GM18517 (cell line): ENCODE data around the gene CLUH.
A peak's percentile ranks its signal among the peaks of the same experiment; 100 is the strongest.

Source experiments
- ATAC-seq: cut with Tn5 transposase; IDR thresholded peaks from one replicate; pipeline ENCODE4 v1.9.1; 2021; ENCODE audit warnings: mild to moderate bottlenecking, moderate library complexity; ENCODE audit not compliant: unreplicated experiment

Gene CLUH

GRCh38 chr17:2711608-2712299 lies at the start of gene CLUH:
TSS of gene CLUH (minus strand) at chr17:2711764. CDS start at chr17:2711661, 103 bp downstream.
- ATAC-seq, result peak; percentile 83

- no peak for ATAC-seq
These were observed 47.3 kb upstream of the CLUH start for GRCh38 chr17:2758870-2759269.

- ATAC-seq, result no peak
These were observed 44.5 kb upstream of the CLUH start for GRCh38 chr17:2755891-2756724.

GRCh38 chr17:2751491-2751890 lies 39.9 kb upstream of the CLUH start:
- no peak for ATAC-seq

- ATAC-seq, result no peak
These were observed 39.2 kb upstream of the CLUH start for GRCh38 chr17:2750721-2751120.

- no peak for ATAC-seq
These were observed 38.2 kb upstream of the CLUH start for GRCh38 chr17:2749784-2750181.

GRCh38 chr17:2749058-2749783 lies 37.7 kb upstream of the CLUH start, which contains the start of gene CCDC92B:
TSS of gene CCDC92B (minus strand) at chr17:2749652. CDS start at chr17:2735145, 14,507 bp downstream.
- no peak for ATAC-seq

GRCh38 chr17:2745317-2746037 lies 33.9 kb upstream of the CLUH start:
- ATAC-seq, result no peak

- no peak for ATAC-seq
These were observed 26.1 kb upstream of the CLUH start for GRCh38 chr17:2737693-2738092.

GRCh38 chr17:2736956-2737355 lies 25.4 kb upstream of the CLUH start:
- ATAC-seq, result no peak

GRCh38 chr17:2735896-2736295 lies 24.3 kb upstream of the CLUH start:
- ATAC-seq, result no peak

GRCh38 chr17:2734939-2735338 lies 23.4 kb upstream of the CLUH start:
- no peak for ATAC-seq

GRCh38 chr17:2731807-2732206 lies 20.2 kb upstream of the CLUH start:
- ATAC-seq, result no peak

- ATAC-seq, result no peak
These were observed 19.3 kb upstream of the CLUH start for GRCh38 chr17:2730764-2731353.

GRCh38 chr17:2724784-2725164 lies 13.2 kb upstream of the CLUH start:
- no peak for ATAC-seq

GRCh38 chr17:2723997-2724783 lies 12.6 kb upstream of the CLUH start:
- ATAC-seq, result no peak

GRCh38 chr17:2723505-2723996 lies 12.0 kb upstream of the CLUH start:
- ATAC-seq, result no peak

- no peak for ATAC-seq
These were observed 11.0 kb upstream of the CLUH start for GRCh38 chr17:2722611-2723010.

GRCh38 chr17:2721603-2722002 lies 10.0 kb upstream of the CLUH start:
- ATAC-seq, result no peak

GRCh38 chr17:2719861-2720260 lies 8.3 kb upstream of the CLUH start:
- no peak for ATAC-seq
